Naive thymus-derived CD4-positive, alpha-beta T cell (primary cell): ENCODE measurements around the gene ADAM23. TPM values are rescaled to one million over a fixed set of nuclear protein-coding genes. Genes with fewer than 3 reads are reported as not detected.

ENCODE experiments used
- ATAC-seq: fragments of 150-1000 bp; cut with Tn5 transposase; 2 replicates; pipeline ENCODE4 v1.10.0; 2021; ENCODE audit warnings: mild to moderate bottlenecking, moderate library complexity
- CTCF ChIA-PET: fragments of 350-600 bp; sonication (Branson Sonifier 250); formaldehyde crosslinking; loops from one replicate; lab custom pipeline; 2021; ENCODE audit warnings: antibody characterized with exemption; lab: Charles Lee
- POLR2A ChIA-PET: fragments of 350-600 bp; sonication (Branson Sonifier 250); formaldehyde crosslinking; loops from one replicate; lab custom pipeline; 2021; ENCODE audit warnings: antibody characterized with exemption, inconsistent platforms; lab: Charles Lee
- DNase-seq, 9 donors: peaks; one replicate each; pipeline versions ENCODE4 v3.0.0 to v3.0.0-alpha.2; 2020 to 2022; ENCODE audit warnings: mixed read lengths in 1 of 9
- H3K27ac ChIP-seq: one replicate; pipeline ENCODE4 v1.7.0; 2013; ENCODE audit warnings: mild to moderate bottlenecking, low read depth, low read length, moderate library complexity
- H3K27me3 ChIP-seq, 2 donors: one replicate each; pipeline ENCODE4 v1.7.0; 2013; ENCODE audit warnings: low read length in 2 of 2, mild to moderate bottlenecking in 2 of 2, moderate library complexity in 2 of 2; ENCODE audit not compliant: control insufficient read depth in 2 of 2, insufficient read depth in 2 of 2
- H3K36me3 ChIP-seq, 3 experiments: 1 replicate in 2 of 3; 2 replicates in 1 of 3; pipeline ENCODE4 v1.7.0; 2013; ENCODE audit warnings: low read length in 3 of 3, mild to moderate bottlenecking in 3 of 3, moderate library complexity in 1 of 3; ENCODE audit not compliant: insufficient read depth in 3 of 3, control insufficient read depth in 2 of 3
- H3K4me1 ChIP-seq, 2 donors: one replicate each; pipeline ENCODE4 v1.7.0; 2013; ENCODE audit warnings: low read length in 2 of 2, mild to moderate bottlenecking in 2 of 2, moderate library complexity in 1 of 2; ENCODE audit not compliant: control insufficient read depth in 2 of 2, insufficient read depth in 2 of 2
- H3K4me3 ChIP-seq: 2 replicates; pipeline ENCODE4 v1.7.0; 2013; ENCODE audit warnings: mild to moderate bottlenecking, low read length
- H3K9me3 ChIP-seq, 3 experiments: 1 replicate in 2 of 3; 2 replicates in 1 of 3; pipeline ENCODE4 v1.7.0; 2013; ENCODE audit warnings: low read length in 3 of 3; ENCODE audit not compliant: control insufficient read depth in 2 of 3
- H3K27ac Mint-ChIP-seq, 9 donors: one replicate each; pipeline ENCODE4 v1.8.0; 2020 to 2022; ENCODE audit warnings: mixed read lengths in 9 of 9, mild to moderate bottlenecking in 8 of 9, moderate library complexity in 5 of 9, inconsistent platforms in 2 of 9
- H3K27me3 Mint-ChIP-seq, 5 donors: one replicate each; pipeline ENCODE4 v1.8.0; 2021 to 2022; ENCODE audit warnings: mixed read lengths in 5 of 5, mild to moderate bottlenecking in 1 of 5
- H3K36me3 Mint-ChIP-seq, 5 donors: one replicate each; pipeline ENCODE4 v1.8.0; 2020 to 2022; ENCODE audit warnings: mixed read lengths in 5 of 5, mild to moderate bottlenecking in 3 of 5, inconsistent platforms in 1 of 5
- H3K4me1 Mint-ChIP-seq, 7 donors: one replicate each; pipeline ENCODE4 v1.8.0; 2020 to 2022; ENCODE audit warnings: mixed read lengths in 7 of 7, mild to moderate bottlenecking in 3 of 7, inconsistent platforms in 1 of 7
- H3K4me3 Mint-ChIP-seq, 10 donors: one replicate each; pipeline ENCODE4 v1.8.0; 2020 to 2022; ENCODE audit warnings: mild to moderate bottlenecking in 10 of 10, mixed read lengths in 10 of 10, moderate library complexity in 6 of 10, inconsistent platforms in 2 of 10
- H3K9me3 Mint-ChIP-seq, 11 donors: one replicate each; pipeline ENCODE4 v1.8.0; 2020 to 2022; ENCODE audit warnings: mixed read lengths in 11 of 11, mild to moderate bottlenecking in 4 of 11, inconsistent platforms in 1 of 11, moderate library complexity in 1 of 11
- intact Hi-C, 2 donors: fragments of 100-400 bp; cut with micrococcal nuclease; formaldehyde crosslinking; loops; one replicate each; pipeline ENCODE4 v1.15.1; 2023
- polyA plus RNA-seq, 2 donors: library from polyadenylated mRNA; unstranded; fragments of 300-500 nt; fragmentation: Illumina TruSeq; gene quantifications; one replicate each; pipeline ENCODE4 v1.2.3, GENCODE V29; 2021
- total RNA-seq, 6 experiments: library from RNA in 5 of 6; stranded (reverse) in 5 of 6; gene quantifications; 1 replicate in 5 of 6; 2 replicates in 1 of 6; pipeline ENCODE4 v1.2.3 and lab custom pipeline; 2021 to 2026

ADAM23 gene
- total and polyA plus RNA-seq, 7 experiments from 2014 or later = 0.22 to 5.6 (median 1.2) TPM

- no peaks in the 10 kb centered on the region for H3K9me3 ChIP-seq
- ATAC-seq = peak; percentile 63
- H3K4me1 ChIP-seq = no peaks in the 10 kb centered on the region
- no peaks in the 10 kb centered on the region for H3K36me3 ChIP-seq
- H3K4me1 Mint-ChIP-seq = peaks cover 0 to 17% (median 12%) of the 10 kb centered on the region in 7 donors
- peak overlapping the region in 5 of 9 donors; percentile 13 to 59 (median 47) for H3K27ac Mint-ChIP-seq
- H3K27ac ChIP-seq = no peak overlapping the region
- H3K4me3 ChIP-seq = no peak overlapping the region
- DNase-seq = peak in 7 of 9 donors; percentile 1 to 65 (median 31)
- H3K27me3 ChIP-seq = no peaks in the 10 kb centered on the region
- peaks cover 0 to 7% (median 0%) of the 10 kb centered on the region in 5 donors for H3K36me3 Mint-ChIP-seq
- intact Hi-C loops = no loop called here
- ChIA-PET CTCF (no interaction called here), POLR2A (no interaction called here)
- peak overlapping the region in 2 of 10 donors; percentile 7 to 10 for H3K4me3 Mint-ChIP-seq
- H3K9me3 Mint-ChIP-seq = peaks cover 0 to 9% (median 0%) of the 10 kb centered on the region in 11 donors
- peaks cover 4 to 25% (median 11%) of the 10 kb centered on the region in 5 donors for H3K27me3 Mint-ChIP-seq
These were observed 99.7 kb downstream of the ADAM23 start for GRCh38 chr2:206543073-206543472.

DNA sequence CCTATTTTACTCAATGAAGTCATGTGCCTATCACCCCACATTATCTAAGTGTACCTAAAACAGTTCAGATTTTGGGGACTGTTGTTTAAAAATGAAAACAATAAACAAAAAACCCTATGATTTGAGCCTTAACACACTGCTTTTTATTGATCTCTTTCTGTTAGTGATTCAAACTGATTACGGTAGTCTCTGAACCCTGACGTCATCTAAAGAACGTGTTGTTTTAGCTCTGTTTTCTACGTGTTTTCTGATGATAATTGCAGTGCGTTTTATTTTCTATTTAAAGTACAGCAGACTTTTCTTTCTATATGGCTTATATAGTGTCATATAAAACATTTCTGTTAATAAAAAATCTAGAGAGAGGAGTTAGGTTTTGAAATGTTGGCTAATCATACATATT is 105.1 kb downstream of the ADAM23 start:
- Mint-ChIP-seq H3K4me3 (no peak overlapping the region), H3K4me1 (peaks cover 0 to 5% (median 4%) of the 10 kb centered on the region in 7 donors), H3K27ac (no peak overlapping the region), H3K36me3 (peaks cover 0 to 3% (median 0%) of the 10 kb centered on the region in 5 donors), H3K9me3 (peaks cover 0 to 5% (median 0%) of the 10 kb centered on the region in 11 donors), H3K27me3 (peaks cover 0 to 15% (median 5%) of the 10 kb centered on the region in 5 donors)
- CTCF ChIA-PET = no interaction called here
- H3K4me1 ChIP-seq = no peaks in the 10 kb centered on the region
- H3K4me3 ChIP-seq = no peak overlapping the region
- no peaks in the 10 kb centered on the region for H3K27me3 ChIP-seq
- POLR2A ChIA-PET = no interaction called here
- no peak overlapping the region for H3K27ac ChIP-seq
- DNase-seq (no peak), ATAC-seq (no peak)
- intact Hi-C loops = no loop called here
- no peaks in the 10 kb centered on the region for H3K36me3 ChIP-seq
- H3K9me3 ChIP-seq = no peaks in the 10 kb centered on the region

DNA sequence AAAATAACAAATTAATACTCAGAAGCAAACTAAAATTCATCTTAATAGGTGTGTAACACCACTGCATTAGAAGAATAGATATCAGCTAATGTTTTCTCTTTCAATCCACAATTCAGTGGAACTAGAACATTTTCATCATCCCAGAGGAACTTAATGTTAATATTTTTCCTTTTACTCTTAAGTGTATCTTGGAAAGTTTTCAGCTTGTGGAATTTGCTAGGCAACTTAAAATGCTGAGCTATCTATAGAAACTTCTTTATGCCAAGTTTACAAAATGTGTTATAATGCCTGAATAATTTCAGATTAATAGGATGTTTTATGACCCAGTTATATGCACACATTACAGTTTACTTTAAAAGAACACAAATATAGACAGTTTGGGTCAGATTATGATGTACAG is 112.4 kb downstream of the ADAM23 start:
- Histone ChIP-seq H3K4me1 (peaks cover 0 to 6% of the 10 kb centered on the region in 2 donors), H3K36me3 (no peaks in the 10 kb centered on the region), H3K27ac (no peak overlapping the region), H3K9me3 (no peaks in the 10 kb centered on the region), H3K4me3 (no peak overlapping the region), H3K27me3 (no peaks in the 10 kb centered on the region)
- ATAC-seq = no peak
- ChIA-PET CTCF (interaction anchor here (1.0 kb wide), 1 partner anchor 15 kb away, joined by 3 read pairs; no protein-coding TSS in a partner anchor), POLR2A (no interaction called here)
- no peak for DNase-seq
- intact Hi-C loops = loop anchor here (1.0 to 10.0 kb wide), 8 partner anchors 163 to 1519 kb away; partner anchors contain the start of genes FASTKD2 (in 2 of the 2), MDH1B (in 2 of the 2) and ZDBF2 (in 1 of the 2)
- Mint-ChIP-seq H3K36me3 (no peaks in the 10 kb centered on the region), H3K4me3 (no peak overlapping the region), H3K9me3 (no peaks in the 10 kb centered on the region), H3K27me3 (peaks cover 5 to 27% (median 11%) of the 10 kb centered on the region in 5 donors), H3K27ac (no peak overlapping the region), H3K4me1 (peaks cover 1 to 34% (median 26%) of the 10 kb centered on the region in 7 donors)

DNA sequence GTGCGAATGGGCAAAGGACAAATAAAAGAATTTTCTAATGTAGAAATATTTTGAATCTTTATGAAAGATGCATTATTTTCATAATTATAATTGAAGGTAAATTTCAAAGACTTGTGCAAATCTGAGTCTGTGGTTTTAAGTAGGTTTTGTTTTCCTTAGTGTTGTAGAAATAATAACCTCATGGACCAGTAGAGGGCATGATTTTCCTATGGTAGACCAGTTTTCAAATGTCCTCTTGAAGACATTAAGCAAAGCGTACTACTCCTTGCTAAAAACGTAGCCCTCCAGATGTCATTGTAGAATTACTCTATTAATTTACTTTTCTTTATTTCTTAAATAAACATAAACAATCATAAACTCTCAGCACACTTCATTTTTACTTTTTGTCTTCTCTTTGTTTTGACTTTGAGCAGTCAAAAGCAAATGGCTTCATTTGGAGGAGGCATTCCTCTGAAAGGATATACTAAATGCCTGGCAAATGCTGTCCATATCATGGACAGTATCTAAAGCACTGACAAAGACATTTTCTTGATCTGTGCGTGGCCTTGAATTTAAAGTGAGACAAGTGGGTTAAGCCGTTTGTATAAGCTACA is 113.1 kb downstream of the ADAM23 start:
- Histone ChIP-seq H3K9me3 (no peaks in the 10 kb centered on the region), H3K4me1 (peaks cover 0 to 6% of the 10 kb centered on the region in 2 donors), H3K4me3 (no peak overlapping the region), H3K36me3 (no peaks in the 10 kb centered on the region), H3K27me3 (no peaks in the 10 kb centered on the region), H3K27ac (no peak overlapping the region)
- Mint-ChIP-seq H3K27me3 (peaks cover 5 to 29% (median 11%) of the 10 kb centered on the region in 5 donors), H3K4me1 (peaks cover 1 to 37% (median 26%) of the 10 kb centered on the region in 7 donors), H3K9me3 (no peaks in the 10 kb centered on the region), H3K36me3 (no peaks in the 10 kb centered on the region), H3K27ac (no peak overlapping the region), H3K4me3 (no peak overlapping the region)
- ATAC-seq (no peak), DNase-seq (peak in 5 of 9 donors; percentile 4 to 45 (median 32))
- CTCF ChIA-PET = interaction anchor here (0.7 kb wide), 1 partner anchor 314 kb away, joined by 4 read pairs; no protein-coding TSS in a partner anchor
- POLR2A ChIA-PET = no interaction called here
- intact Hi-C loops = loop anchor here (1.0 to 10.0 kb wide), 8 partner anchors 164 to 1518 kb away; partner anchors contain the start of genes FASTKD2 (in 2 of the 2), MDH1B (in 2 of the 2) and ZDBF2 (in 1 of the 2)

GRCh38 chr2:206557321-206557720 is 114.0 kb downstream of the ADAM23 start:
- H3K9me3 Mint-ChIP-seq = no peaks in the 10 kb centered on the region
- intact Hi-C loops = loop anchor here (5.0 to 10.0 kb wide), 7 partner anchors 165 to 1517 kb away; partner anchors contain the start of genes FASTKD2 (in 2 of the 2), MDH1B (in 2 of the 2) and ZDBF2 (in 1 of the 2)
- Histone ChIP-seq H3K27ac (no peak overlapping the region), H3K36me3 (no peaks in the 10 kb centered on the region), H3K9me3 (no peaks in the 10 kb centered on the region), H3K4me1 (peaks cover 0 to 6% of the 10 kb centered on the region in 2 donors), H3K4me3 (no peak overlapping the region), H3K27me3 (no peaks in the 10 kb centered on the region)
- ATAC-seq = no peak
- H3K27me3 Mint-ChIP-seq = peaks cover 5 to 30% (median 11%) of the 10 kb centered on the region in 5 donors
- ChIA-PET CTCF (interaction anchor here (0.7 kb wide), 1 partner anchor 313 kb away, joined by 4 read pairs; no protein-coding TSS in a partner anchor), POLR2A (no interaction called here)
- no peaks in the 10 kb centered on the region for H3K36me3 Mint-ChIP-seq
- H3K4me1 Mint-ChIP-seq = peaks cover 1 to 39% (median 26%) of the 10 kb centered on the region in 7 donors
- no peak for DNase-seq
- H3K4me3 Mint-ChIP-seq = peak overlapping the region in 1 of 10 donors; percentile 9
- H3K27ac Mint-ChIP-seq = peak overlapping the region in 1 of 9 donors; percentile 24

DNA sequence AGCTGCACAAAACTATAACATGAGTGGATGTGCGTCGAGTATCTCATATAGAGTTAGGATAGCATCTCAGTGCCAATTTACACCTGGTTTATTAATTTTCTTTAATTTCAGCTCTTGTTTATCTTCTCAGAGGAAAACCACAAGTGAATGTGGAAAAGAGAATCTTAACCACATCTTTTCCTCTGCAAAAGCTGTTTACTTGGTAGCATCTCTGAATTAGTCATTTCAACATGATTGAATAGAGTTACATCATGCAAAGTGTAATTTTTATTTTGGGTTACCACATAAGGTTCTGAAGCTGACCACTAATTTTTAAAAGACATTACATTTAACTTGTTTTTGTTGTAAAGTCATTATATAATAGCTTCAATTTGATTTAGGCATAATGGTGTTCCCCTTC is 115.2 kb downstream of the ADAM23 start:
- Mint-ChIP-seq H3K4me3 (peak overlapping the region in 6 of 10 donors; percentile 8 to 43 (median 20)), H3K4me1 (peaks cover 1 to 39% (median 26%) of the 10 kb centered on the region in 7 donors), H3K27ac (peak overlapping the region in 1 of 9 donors; percentile 3), H3K27me3 (peaks cover 5 to 37% (median 10%) of the 10 kb centered on the region in 5 donors), H3K36me3 (no peaks in the 10 kb centered on the region), H3K9me3 (no peaks in the 10 kb centered on the region)
- H3K4me1 ChIP-seq = peaks cover 0 to 6% of the 10 kb centered on the region in 2 donors
- DNase-seq = peak in 1 of 9 donors; percentile 11
- CTCF ChIA-PET = interaction anchor here (0.6 to 2.1 kb wide), 3 partner anchors 11 to 468 kb away, joined by 3 to 6 read pairs (median 3); no protein-coding TSS in a partner anchor
- H3K36me3 ChIP-seq = no peaks in the 10 kb centered on the region
- H3K4me3 ChIP-seq = no peak overlapping the region
- no peak for ATAC-seq
- H3K27ac ChIP-seq = no peak overlapping the region
- no peaks in the 10 kb centered on the region for H3K9me3 ChIP-seq
- no peaks in the 10 kb centered on the region for H3K27me3 ChIP-seq
- intact Hi-C loops = loop anchor here (2.0 to 10.0 kb wide), 8 partner anchors 166 to 1516 kb away; partner anchors contain the start of genes FASTKD2 (in 2 of the 2), MDH1B (in 2 of the 2) and ZDBF2 (in 1 of the 2)
- POLR2A ChIA-PET = no interaction called here
